Suprapubic skin (tissue), 4 donors: ENCODE results near the gene SLC27A5.

Experiments used
- CTCF ChIP-seq, 2 donors: fragments of 200-600 bp in 1 of 2; fragments of 450-650 bp in 1 of 2; sonication (generic) in 1 of 2; IDR thresholded peaks; one replicate each; pipeline ENCODE4 v1.5.1; 2016 to 2019; ENCODE audit warnings: antibody characterized with exemption in 2 of 2, mild to moderate bottlenecking in 1 of 2, moderate library complexity in 1 of 2
- POLR2A ChIP-seq, 2 donors: fragments of 450-650 bp; IDR thresholded peaks; one replicate each; pipeline ENCODE4 v1.6.1; 2017; ENCODE audit warnings: antibody characterized with exemption in 2 of 2, mild to moderate bottlenecking in 2 of 2, moderate library complexity in 2 of 2
- POLR2AphosphoS5 ChIP-seq, 3 donors: sonication (generic); formaldehyde crosslinking; IDR thresholded peaks; one replicate each; pipeline ENCODE4 v1.6.1; 2017; ENCODE audit warnings: antibody characterized with exemption in 3 of 3

DNA sequence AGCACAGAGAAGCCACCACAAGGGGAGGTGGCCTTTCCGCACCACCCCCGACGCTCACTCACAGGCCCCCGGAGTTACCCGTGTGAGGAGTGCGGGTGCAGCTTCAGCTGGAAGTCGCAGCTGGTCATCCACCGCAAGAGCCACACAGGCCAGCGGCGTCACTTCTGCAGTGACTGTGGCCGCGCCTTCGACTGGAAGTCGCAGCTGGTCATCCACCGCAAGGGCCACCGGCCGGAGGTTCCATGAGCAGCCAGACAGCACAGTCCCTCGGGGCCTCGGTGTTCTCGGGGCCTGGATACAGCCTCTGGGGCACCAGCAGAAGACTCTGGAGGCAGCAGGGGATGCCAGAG, 31.3 kb downstream of the SLC27A5 start:
- TF ChIP-seq CTCF (IDR thresholded peaks at IDR 0.05) (no peak), POLR2AphosphoS5 (IDR thresholded peaks at IDR 0.05) (no peak), POLR2A (IDR thresholded peaks at IDR 0.05) (no peak)
